RWPE2 (cell line): ENCODE data around the gene TMEM150B.

Source experiments
- ATAC-seq: fragments of 200-7000 bp; cut with Tn5 transposase; 3 replicates; pipeline ENCODE4 v1.9.1; 2021; ENCODE audit warnings: low read depth
- DNase-seq: peaks from one replicate; pipeline ENCODE4 v3.0.0-alpha.2; 2020; ENCODE audit warnings: low spot score
- H3K27ac ChIP-seq: fragments of 450-650 bp; 2 replicates; pipeline ENCODE4 v1.5.1; 2017; ENCODE audit warnings: mild to moderate bottlenecking; ENCODE audit not compliant: poor library complexity, severe bottlenecking
- H3K27me3 ChIP-seq: fragments of 250-450 bp; sonication (Bioruptor Pico); 2 replicates; pipeline ENCODE4 v1.5.1; 2021; ENCODE audit warnings: mild to moderate bottlenecking, moderate library complexity; ENCODE audit not compliant: insufficient read depth, poor library complexity, severe bottlenecking
- H3K36me3 ChIP-seq: fragments of 250-450 bp; sonication (Bioruptor Pico); 2 replicates; pipeline ENCODE4 v1.5.1; 2020; ENCODE audit warnings: low read depth, mild to moderate bottlenecking, moderate library complexity
- H3K4me1 ChIP-seq: fragments of 250-450 bp; sonication (Bioruptor Pico); 2 replicates; pipeline ENCODE4 v1.5.1; 2021; ENCODE audit warnings: mild to moderate bottlenecking, moderate library complexity; ENCODE audit not compliant: insufficient read depth, poor library complexity, severe bottlenecking
- H3K4me3 ChIP-seq: fragments of 250-450 bp; sonication (Bioruptor Pico); 2 replicates; pipeline ENCODE4 v1.5.1; 2021; ENCODE audit warnings: mild to moderate bottlenecking, moderate library complexity; ENCODE audit not compliant: severe bottlenecking
- H3K9me3 ChIP-seq: fragments of 250-450 bp; sonication (Bioruptor Pico); 2 replicates; pipeline ENCODE4 v1.5.1; 2021; ENCODE audit warnings: mild to moderate bottlenecking, moderate library complexity; ENCODE audit not compliant: severe bottlenecking
- CTCF ChIP-seq: fragments of 450-650 bp; IDR thresholded peaks from one replicate; pipeline ENCODE4 v1.5.1; 2017; ENCODE audit warnings: mild to moderate bottlenecking, moderate library complexity; ENCODE audit not compliant: poor library complexity, severe bottlenecking

Gene TMEM150B

GRCh38 chr19:55352549-55353145 lies 27.5 kb upstream of the TMEM150B start:
- H3K4me3 ChIP-seq, result no peak overlapping the region
- no peak for DNase-seq
- ATAC-seq, result no peak
- no peaks in the 10 kb centered on the region for H3K36me3 ChIP-seq
- H3K27me3 ChIP-seq, result no peaks in the 10 kb centered on the region
- no peak for TF ChIP-seq CTCF
- H3K27ac ChIP-seq, result no peak overlapping the region
- no peaks in the 10 kb centered on the region for H3K9me3 ChIP-seq
- H3K4me1 ChIP-seq, result peaks cover 13% of the 10 kb centered on the region

- H3K4me1 ChIP-seq, result peaks cover 13% of the 10 kb centered on the region
- H3K27ac ChIP-seq, result peak overlapping the region; percentile 10
- no peak for TF ChIP-seq CTCF
- peak; percentile 64 for ATAC-seq
- H3K27me3 ChIP-seq, result no peaks in the 10 kb centered on the region
- H3K36me3 ChIP-seq, result no peaks in the 10 kb centered on the region
- no peaks in the 10 kb centered on the region for H3K9me3 ChIP-seq
- DNase-seq, result peak; percentile 88
- no peak overlapping the region for H3K4me3 ChIP-seq
These were observed 26.9 kb upstream of the TMEM150B start for GRCh38 chr19:55352040-55352439.

GRCh38 chr19:55350620-55351315 lies 25.6 kb upstream of the TMEM150B start:
- TF ChIP-seq CTCF, result no peak
- ATAC-seq, result no peak

GRCh38 chr19:55348317-55349034 lies 23.3 kb upstream of the TMEM150B start:
- Histone ChIP-seq H3K4me1 (peaks cover 36% of the 10 kb centered on the region), H3K9me3 (no peaks in the 10 kb centered on the region), H3K36me3 (peaks cover 4% of the 10 kb centered on the region; the same call in 1 of the 2 replicates), H3K4me3 (no peak overlapping the region), H3K27me3 (no peaks in the 10 kb centered on the region), H3K27ac (no peak overlapping the region)
- ATAC-seq (no peak), DNase-seq (no peak)
- no peak for TF ChIP-seq CTCF

More at GRCh38 chr19:55350620-55351315, 25.6 kb upstream of the TMEM150B start:
- no peaks in the 10 kb centered on the region for H3K36me3 ChIP-seq
- no peaks in the 10 kb centered on the region for H3K27me3 ChIP-seq
- no peak for DNase-seq
- no peak overlapping the region for H3K4me3 ChIP-seq
- no peaks in the 10 kb centered on the region for H3K9me3 ChIP-seq
- H3K27ac ChIP-seq, result no peak overlapping the region
- peaks cover 16% of the 10 kb centered on the region for H3K4me1 ChIP-seq
